H1 (cell line): ENCODE results near the gene COL4A2.

Experiments used
- BRCA1 ChIP-seq: IDR thresholded peaks from 2 replicates; pipeline ENCODE4 v1.6.1; 2012; ENCODE audit warnings: low read depth, low read length, improper control_type of control experiment
- CTCF ChIP-seq, 3 experiments: IDR thresholded peaks; 1 replicate in 2 of 3; 2 replicates in 1 of 3; pipeline versions ENCODE4 v1.5.1 to v1.6.1; 2011; ENCODE audit warnings: low read length in 3 of 3, mild to moderate bottlenecking in 3 of 3, inconsistent platforms in 2 of 3, low read depth in 1 of 3, moderate library complexity in 1 of 3; ENCODE audit not compliant: insufficient read depth in 1 of 3; ENCODE audit errors: control extremely low read depth in 1 of 3
- EP300 ChIP-seq, 2 experiments: IDR thresholded peaks; 1 replicate in 1 of 2; 2 replicates in 1 of 2; pipeline ENCODE4 v1.6.1; 2011 to 2012; ENCODE audit warnings: low read depth in 2 of 2, low read length in 2 of 2, mild to moderate bottlenecking in 2 of 2, borderline replicate concordance in 1 of 2, inconsistent platforms in 1 of 2, moderate library complexity in 1 of 2
- EZH2 ChIP-seq: fragments of 200-600 bp; sonication (generic); IDR thresholded peaks from 2 replicates; pipeline ENCODE4 v1.7.1; 2012; ENCODE audit warnings: low read depth, mild to moderate bottlenecking, moderate library complexity, low read length, inconsistent platforms; ENCODE audit not compliant: severe bottlenecking

- TF ChIP-seq EP300 (IDR thresholded peaks at IDR 0.05; ENCODE audit: borderline replicate concordance in 1 of 2, low read depth in 2 of 2, low read length in 2 of 2) (no peak), CTCF (IDR thresholded peaks at IDR 0.05; ENCODE audit: control extremely low read depth in 1 of 3, insufficient read depth in 1 of 3, low read depth in 1 of 3, low read length in 3 of 3) (no peak), BRCA1 (no peak), EZH2 (no peak)
Observed at GRCh38 chr13:110449219-110450015, 142.3 kb downstream of the COL4A2 start.
